NCI-H748 treated with DMSO at 0.1 percent for 48 hours (cell line): ENCODE results near the gene CHCT1.
"Not testable (repeated sequence)": the region's sequence is repeated elsewhere in the genome, so short reads cannot be mapped to it uniquely, and the experiment has no call there.

Source experiments
- DNase-seq: peaks from one replicate; lab custom pipeline; 2025; lab: John Stamatoyannopoulos, UW

Gene CHCT1

DNA sequence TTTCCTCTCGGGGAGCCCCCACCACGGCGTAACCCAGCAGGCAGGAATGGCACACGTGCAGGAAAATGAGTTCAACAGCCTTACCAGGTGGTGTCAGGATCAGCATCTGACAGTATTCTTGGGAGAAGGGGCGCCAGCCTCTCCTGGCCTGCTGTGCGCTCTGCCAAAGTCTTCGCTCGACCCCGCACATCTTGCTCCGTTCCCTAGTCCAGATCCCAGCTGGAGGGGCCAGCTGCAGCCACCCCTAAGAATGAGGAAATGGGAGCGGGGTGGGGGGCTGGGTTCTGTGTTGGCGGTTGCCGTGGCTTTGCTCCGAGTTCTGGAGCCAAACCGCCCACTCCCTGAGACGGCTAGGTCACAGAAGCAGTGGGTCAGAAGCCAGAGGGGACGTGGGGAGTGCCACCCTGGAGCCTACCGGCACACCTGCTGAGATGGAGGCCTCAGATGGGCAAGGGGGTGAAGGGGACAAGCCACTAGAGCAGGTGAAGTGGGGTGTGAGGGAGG is at the start of gene CHCT1:
Gene CHCT1 (plus strand): TSS at position 328 of the 504 bp plus-strand sequence. CDS start 104 bp downstream, at position 432.
- no peak for DNase-seq

GRCh38 chr17:60372790-60373483 is 49.4 kb upstream of the CHCT1 start:
- DNase-seq, result no peak

GRCh38 chr17:60378187-60378586 is 44.1 kb upstream of the CHCT1 start:
- DNase-seq, result not testable (repeated sequence)

GRCh38 chr17:60379461-60379860 is 42.8 kb upstream of the CHCT1 start:
- not testable (repeated sequence) for DNase-seq

GRCh38 chr17:60381958-60382357 is 40.3 kb upstream of the CHCT1 start:
- no peak for DNase-seq

GRCh38 chr17:60383379-60383778 is 38.9 kb upstream of the CHCT1 start:
- DNase-seq, result peak; percentile 88

DNA sequence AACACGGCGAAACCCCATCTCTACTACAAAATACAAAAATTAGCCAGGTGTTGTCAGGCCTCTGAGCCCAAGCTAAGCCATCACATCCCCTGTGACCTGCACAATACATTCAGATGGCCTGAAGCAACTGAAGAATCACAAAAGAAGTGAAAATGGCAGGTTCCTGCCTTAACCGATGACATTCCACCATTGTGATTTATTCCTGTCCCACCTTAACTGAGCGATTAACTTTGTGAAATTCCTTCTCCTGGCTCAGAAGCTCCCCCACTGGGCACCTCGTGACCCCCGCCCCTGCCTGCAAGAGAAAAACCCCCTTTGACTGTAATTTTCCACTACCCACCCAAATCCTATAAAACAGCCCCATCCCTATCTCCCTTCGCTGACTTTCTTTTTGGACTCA is 37.4 kb upstream of the CHCT1 start:
- DNase-seq, result not testable (repeated sequence)

DNA sequence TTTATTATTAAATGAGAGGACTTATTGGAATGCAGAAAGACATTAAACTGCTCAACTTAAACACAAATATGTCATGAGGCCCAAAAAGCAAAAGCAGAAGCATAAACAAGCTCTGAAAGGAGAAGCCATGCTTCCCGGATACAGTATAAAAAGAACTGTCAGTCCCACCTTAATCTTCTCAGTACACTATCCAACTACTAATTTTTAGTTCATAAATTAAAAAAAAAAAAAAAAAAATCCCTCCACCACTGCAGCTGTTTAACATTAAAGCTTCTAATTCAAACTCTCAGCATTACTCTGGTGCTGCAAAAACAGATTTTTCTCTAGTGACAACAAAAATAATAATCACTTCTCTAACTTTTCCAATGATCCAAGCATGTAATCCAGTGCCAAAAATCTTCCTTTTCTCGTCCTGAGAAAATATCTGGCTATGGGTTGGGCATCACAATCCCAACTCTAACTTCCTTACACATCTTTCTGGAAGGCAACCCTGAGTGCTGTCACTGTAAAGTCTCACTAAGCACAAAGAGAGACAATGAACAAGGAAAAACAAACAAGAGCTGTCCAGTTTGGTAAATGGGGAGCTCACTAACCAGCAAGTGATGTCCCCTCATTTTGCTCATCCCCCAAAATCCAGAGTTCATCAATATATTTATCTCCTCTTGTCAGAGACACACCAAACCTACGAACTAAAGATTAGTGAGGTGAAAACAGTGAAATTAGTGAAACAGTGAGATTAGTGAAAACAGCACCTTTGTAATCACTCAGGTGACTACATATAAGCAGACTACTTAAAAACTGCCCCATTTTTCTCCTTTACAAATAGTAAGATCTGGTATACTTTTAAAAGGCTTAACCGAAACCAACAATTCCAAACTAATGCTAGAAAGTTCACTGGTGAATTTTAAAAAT is 35.9 kb upstream of the CHCT1 start:
- DNase-seq, result no peak

GRCh38 chr17:60387666-60388065 is 34.6 kb upstream of the CHCT1 start:
- DNase-seq, result no peak

GRCh38 chr17:60388742-60389141 is 33.5 kb upstream of the CHCT1 start:
- DNase-seq, result no peak

DNA sequence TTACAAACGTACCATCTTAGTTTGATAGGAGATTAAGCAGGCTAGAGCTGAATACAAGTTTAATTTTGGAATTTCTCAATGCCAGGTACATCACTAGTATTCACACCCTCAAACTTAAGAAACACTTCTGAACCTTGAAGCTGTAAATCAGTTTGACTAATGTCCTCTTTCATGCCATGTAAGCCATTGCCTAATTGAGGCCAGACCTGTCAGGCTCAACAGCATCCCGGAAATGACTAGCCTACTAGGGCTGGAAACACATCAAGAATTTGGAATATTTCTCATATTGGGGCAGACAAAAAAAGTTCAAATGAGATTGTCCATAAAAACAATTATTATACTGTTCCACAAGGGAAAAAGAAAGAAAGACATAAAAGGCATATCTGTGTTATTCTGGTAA is 32.1 kb upstream of the CHCT1 start:
- no peak for DNase-seq

DNA sequence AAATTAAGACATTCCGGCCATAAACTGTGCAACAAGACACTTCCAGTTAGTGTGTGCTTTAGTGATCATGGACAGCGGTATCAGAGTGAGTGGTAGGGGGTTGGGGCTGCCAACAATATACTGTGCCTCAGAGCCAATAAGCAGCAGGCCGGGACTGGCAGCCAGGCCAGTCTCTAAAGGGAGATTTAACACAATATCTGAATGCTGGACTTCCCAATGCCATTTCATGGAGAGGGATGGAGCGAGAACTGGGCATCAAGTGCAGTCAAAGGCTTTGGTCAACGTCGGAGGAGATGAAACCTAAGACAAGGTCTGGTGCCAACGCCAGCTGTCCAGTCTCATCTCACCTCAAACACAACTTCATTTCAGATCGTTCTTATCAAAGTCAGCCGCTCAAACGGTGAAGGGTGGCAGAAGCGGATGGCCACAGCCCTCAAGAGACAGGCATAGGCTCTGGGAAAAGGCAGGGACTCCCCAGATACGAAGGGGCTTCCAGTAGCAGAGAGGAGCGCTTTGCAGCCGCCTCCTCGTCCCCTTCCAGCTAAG is 31.3 kb upstream of the CHCT1 start:
- peak; percentile 33 for DNase-seq

GRCh38 chr17:60391471-60392041 is 30.7 kb upstream of the CHCT1 start:
- DNase-seq, result no peak

GRCh38 chr17:60392042-60392844 is 30.0 kb upstream of the CHCT1 start, which contains the start of gene USP32:
Gene USP32, minus strand, starts transcription at chr17:60392133. Its CDS starts 194 bp downstream, at chr17:60391939.
- peak; percentile 87 for DNase-seq

- peak; percentile 31 for DNase-seq
Observed at GRCh38 chr17:60392845-60393702, 29.2 kb upstream of the CHCT1 start.

DNA sequence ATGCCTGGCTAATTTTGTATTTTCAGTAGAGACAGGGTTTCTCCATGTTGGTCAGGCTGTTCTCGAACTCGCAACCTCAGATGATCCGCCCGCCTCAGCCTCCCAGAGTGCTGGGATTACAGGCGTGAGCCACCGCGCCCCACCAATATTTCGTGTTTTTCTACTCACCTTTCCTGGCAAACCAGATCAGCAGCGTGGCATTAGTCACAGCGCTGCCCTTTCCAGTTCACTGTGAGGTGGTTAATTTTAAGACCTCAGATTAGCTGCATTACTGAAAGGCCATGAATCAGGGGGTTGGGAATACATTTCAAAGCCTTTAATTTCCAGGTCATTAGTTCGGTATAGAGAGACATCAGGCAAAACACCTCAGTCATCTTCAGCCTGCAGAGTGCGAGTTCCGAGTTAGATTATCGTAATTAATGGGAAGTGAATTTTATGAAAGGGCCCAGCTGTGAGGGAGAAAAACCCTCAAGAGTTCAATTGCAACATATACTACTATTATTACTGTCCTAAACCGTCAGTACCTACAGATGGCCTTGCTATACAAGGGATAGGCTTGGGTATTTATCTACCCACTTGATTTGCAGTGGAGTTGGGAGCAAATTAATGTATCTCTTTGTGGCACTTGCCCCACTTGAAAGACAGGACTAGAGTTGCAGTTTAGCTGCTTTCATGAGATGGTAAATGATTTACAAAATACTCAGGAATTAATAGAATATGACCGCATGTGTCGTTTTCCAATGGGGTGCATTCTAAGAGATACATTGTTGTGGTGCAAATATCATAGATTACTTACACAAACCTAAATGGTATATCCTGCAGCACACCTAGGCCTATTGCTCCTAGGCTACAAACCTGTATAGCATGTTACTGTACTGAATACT is 28.2 kb upstream of the CHCT1 start:
- DNase-seq, result no peak

DNA sequence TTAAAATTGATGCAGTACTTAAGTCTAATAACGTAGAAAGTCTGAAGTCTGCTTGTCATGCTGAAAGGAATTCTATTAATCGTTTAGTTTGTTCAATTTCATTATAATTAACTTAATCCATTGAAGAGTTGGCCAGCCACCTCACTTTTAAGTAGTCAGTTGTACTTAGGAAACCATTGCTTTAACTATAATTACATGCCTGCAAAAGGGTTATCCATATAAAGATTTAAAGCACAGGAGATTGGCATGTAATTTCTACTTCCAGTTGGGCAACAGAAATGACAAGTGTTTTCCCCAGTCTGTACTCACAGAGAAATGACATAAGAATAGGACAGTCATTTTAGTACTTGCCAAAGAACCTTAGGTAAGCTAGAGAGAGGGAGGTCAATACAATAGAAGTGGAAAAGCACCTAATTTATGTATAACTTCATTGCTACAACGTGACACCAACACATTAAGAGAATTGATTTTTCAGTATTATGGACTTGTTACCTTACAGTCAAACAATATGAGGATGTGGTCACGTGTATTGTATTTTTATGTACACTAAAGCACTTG is 26.7 kb upstream of the CHCT1 start:
- DNase-seq, result no peak

DNA sequence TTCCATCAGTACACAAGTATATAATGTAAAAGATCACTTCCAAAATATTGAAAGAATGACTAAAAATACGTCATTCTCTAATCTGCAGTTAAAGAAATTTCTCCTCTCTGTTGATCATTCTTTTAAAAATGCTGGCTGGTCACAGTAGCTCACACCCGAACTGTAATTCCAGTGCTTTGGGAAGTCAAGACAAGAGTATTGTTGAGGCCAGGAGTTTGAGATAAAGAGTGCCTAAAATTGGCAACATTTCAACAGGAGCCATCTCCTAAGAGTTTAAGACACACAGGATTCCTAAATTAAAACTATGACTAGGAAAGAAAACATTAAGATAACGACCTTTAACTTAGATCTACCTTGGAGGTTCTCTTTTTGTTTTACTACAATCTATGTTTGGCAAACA is 25.9 kb upstream of the CHCT1 start:
- DNase-seq, result no peak
